ENCODE measurements around the gene OSBPL3. TPM values are rescaled to one million over a fixed set of nuclear protein-coding genes. Genes with fewer than 3 reads are reported as not detected.

The OSBPL3 gene
- polyA plus RNA-seq, 1 donor from 2014 or later: 0.26 TPM

DNA sequence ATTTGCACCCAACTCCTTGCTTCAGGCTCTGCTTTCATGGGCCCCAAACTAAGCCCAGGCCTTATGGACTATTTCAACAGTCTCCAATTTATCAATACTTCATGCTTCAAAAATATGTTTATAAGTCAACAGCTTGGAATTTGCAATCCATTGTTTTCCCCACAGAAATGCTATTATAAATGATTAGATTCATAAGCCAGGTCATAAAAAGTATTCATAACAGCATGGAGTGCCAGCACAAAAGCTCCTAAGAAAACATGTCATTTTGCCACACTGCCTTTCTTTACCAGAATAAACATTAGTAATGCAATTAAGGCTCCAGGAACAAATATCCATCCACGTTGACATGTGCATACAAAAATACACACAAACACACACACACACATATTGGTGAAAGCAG lies 30.1 kb downstream of the OSBPL3 start:
- Histone ChIP-seq H3K27me3 (ENCODE audit: insufficient read depth, low read depth, low read length) (no peaks in the 10 kb centered on the region), H4K20me1 (ENCODE audit: insufficient read depth) (no peaks in the 10 kb centered on the region), H3K4me2 (ENCODE audit: low read length) (no peak overlapping the region), H2AFZ (ENCODE audit: low read depth, low read length) (no peak overlapping the region), H3K4me3 (ENCODE audit: low read length) (no peak overlapping the region), H3K36me3 (ENCODE audit: insufficient read depth, low read length) (no peaks in the 10 kb centered on the region), H3K9me2 (ENCODE audit: insufficient read depth, low read length) (no peaks in the 10 kb centered on the region), H3K9ac (ENCODE audit: low read length) (no peak overlapping the region), H3K27ac (ENCODE audit: low read length) (no peak overlapping the region), H3K9me3 (ENCODE audit: low read length) (no peaks in the 10 kb centered on the region), H3F3A (ENCODE audit: insufficient read depth, low read length, poor library complexity, severe bottlenecking) (no peaks in the 10 kb centered on the region), H3K79me2 (replicated peaks; ENCODE audit: insufficient read depth, low read length) (no peaks in the 10 kb centered on the region)
- no peak for TF ChIP-seq EZH2 (IDR thresholded peaks at IDR 0.05; ENCODE audit: borderline replicate concordance, insufficient read depth, low read length, poor library complexity, severe bottlenecking)
- TF ChIP-seq, protein P1, sequence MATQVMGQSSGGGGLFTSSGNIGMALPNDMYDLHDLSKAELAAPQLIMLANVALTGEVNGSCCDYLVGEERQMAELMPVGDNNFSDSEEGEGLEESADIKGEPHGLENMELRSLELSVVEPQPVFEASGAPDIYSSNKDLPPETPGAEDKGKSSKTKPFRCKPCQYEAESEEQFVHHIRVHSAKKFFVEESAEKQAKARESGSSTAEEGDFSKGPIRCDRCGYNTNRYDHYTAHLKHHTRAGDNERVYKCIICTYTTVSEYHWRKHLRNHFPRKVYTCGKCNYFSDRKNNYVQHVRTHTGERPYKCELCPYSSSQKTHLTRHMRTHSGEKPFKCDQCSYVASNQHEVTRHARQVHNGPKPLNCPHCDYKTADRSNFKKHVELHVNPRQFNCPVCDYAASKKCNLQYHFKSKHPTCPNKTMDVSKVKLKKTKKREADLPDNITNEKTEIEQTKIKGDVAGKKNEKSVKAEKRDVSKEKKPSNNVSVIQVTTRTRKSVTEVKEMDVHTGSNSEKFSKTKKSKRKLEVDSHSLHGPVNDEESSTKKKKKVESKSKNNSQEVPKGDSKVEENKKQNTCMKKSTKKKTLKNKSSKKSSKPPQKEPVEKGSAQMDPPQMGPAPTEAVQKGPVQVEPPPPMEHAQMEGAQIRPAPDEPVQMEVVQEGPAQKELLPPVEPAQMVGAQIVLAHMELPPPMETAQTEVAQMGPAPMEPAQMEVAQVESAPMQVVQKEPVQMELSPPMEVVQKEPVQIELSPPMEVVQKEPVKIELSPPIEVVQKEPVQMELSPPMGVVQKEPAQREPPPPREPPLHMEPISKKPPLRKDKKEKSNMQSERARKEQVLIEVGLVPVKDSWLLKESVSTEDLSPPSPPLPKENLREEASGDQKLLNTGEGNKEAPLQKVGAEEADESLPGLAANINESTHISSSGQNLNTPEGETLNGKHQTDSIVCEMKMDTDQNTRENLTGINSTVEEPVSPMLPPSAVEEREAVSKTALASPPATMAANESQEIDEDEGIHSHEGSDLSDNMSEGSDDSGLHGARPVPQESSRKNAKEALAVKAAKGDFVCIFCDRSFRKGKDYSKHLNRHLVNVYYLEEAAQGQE (IDR thresholded peaks at IDR 0.05; ENCODE audit: borderline replicate concordance): no peak
- no peak for TF ChIP-seq POLR2AphosphoS5 (IDR thresholded peaks at IDR 0.05)
- TF ChIP-seq TAF1 (IDR thresholded peaks at IDR 0.05; ENCODE audit: low read depth): no peak
- no peak for TF ChIP-seq MXI1 (conservative IDR thresholded peaks at IDR 0.05; ENCODE audit: poor library complexity, severe bottlenecking)
- TF ChIP-seq, protein P2, sequence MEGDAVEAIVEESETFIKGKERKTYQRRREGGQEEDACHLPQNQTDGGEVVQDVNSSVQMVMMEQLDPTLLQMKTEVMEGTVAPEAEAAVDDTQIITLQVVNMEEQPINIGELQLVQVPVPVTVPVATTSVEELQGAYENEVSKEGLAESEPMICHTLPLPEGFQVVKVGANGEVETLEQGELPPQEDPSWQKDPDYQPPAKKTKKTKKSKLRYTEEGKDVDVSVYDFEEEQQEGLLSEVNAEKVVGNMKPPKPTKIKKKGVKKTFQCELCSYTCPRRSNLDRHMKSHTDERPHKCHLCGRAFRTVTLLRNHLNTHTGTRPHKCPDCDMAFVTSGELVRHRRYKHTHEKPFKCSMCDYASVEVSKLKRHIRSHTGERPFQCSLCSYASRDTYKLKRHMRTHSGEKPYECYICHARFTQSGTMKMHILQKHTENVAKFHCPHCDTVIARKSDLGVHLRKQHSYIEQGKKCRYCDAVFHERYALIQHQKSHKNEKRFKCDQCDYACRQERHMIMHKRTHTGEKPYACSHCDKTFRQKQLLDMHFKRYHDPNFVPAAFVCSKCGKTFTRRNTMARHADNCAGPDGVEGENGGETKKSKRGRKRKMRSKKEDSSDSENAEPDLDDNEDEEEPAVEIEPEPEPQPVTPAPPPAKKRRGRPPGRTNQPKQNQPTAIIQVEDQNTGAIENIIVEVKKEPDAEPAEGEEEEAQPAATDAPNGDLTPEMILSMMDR (IDR thresholded peaks at IDR 0.05; ENCODE audit: poor library complexity, severe bottlenecking): no peak

DNA sequence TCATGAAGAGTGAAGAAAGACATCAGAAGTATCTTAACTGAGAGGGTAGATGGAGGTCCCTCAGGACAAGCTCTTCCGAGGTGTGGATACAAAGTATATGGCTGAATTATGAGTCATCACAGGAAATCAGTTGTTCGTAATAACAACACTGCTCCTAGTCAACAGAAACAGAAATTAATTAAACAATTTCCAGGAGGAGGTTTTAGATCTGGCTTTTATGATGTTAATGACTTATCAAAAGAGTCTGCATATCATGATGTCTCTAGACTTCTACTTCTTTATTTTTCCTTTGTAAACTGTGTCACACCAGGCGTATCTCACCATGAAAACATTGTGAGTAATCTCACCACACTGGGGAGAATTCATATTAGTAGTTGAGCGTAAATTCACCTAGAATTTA lies 31.2 kb downstream of the OSBPL3 start:
- no peaks in the 10 kb centered on the region for H4K20me1 ChIP-seq (ENCODE audit: insufficient read depth)
- no peaks in the 10 kb centered on the region for H3K27me3 ChIP-seq (ENCODE audit: insufficient read depth, low read depth, low read length)
- no peak overlapping the region for H3K27ac ChIP-seq (ENCODE audit: low read length)
- no peaks in the 10 kb centered on the region for H3F3A ChIP-seq (ENCODE audit: insufficient read depth, low read length, poor library complexity, severe bottlenecking)
- no peaks in the 10 kb centered on the region for H3K9me3 ChIP-seq (ENCODE audit: low read length)
- TF ChIP-seq MXI1 (conservative IDR thresholded peaks at IDR 0.05; ENCODE audit: poor library complexity, severe bottlenecking) (no peak), EP300 (conservative IDR thresholded peaks at IDR 0.05; ENCODE audit: poor library complexity, severe bottlenecking) (no peak)
- no peaks in the 10 kb centered on the region for H3K79me2 ChIP-seq (replicated peaks; ENCODE audit: insufficient read depth, low read length)
- H3K4me3 ChIP-seq (ENCODE audit: low read length): no peak overlapping the region
- no peak overlapping the region for H3K9ac ChIP-seq (ENCODE audit: low read length)
- H2AFZ ChIP-seq (ENCODE audit: low read depth, low read length): no peak overlapping the region
- H3K4me2 ChIP-seq (ENCODE audit: low read length): no peak overlapping the region
- H3K36me3 ChIP-seq (ENCODE audit: insufficient read depth, low read length): no peaks in the 10 kb centered on the region
- no peaks in the 10 kb centered on the region for H3K9me2 ChIP-seq (ENCODE audit: insufficient read depth, low read length)

DNA sequence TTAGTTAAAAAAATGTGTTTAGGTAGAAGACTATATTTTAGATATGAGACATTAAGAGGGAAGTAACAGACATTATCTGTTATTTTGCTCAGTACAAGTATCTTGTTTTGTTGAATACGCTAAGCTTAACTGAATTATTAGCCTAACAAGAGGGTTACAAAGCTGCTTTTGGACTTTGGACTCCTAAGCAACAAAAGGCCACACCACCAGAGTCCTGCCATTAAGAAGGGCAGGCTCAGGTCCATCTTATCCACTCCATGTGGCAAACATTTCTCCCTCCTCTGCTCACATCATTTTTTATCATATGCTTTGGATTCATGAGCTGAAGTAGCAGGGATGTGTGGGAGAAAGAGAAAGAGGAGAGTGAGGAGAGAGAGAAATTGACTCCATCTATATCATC lies 33.5 kb downstream of the OSBPL3 start:
- no peak overlapping the region for H3K9ac ChIP-seq (ENCODE audit: low read length)
- no peak overlapping the region for H3K27ac ChIP-seq (ENCODE audit: low read length)
- H2AFZ ChIP-seq (ENCODE audit: low read depth, low read length): no peak overlapping the region
- H3K4me2 ChIP-seq (ENCODE audit: low read length): no peak overlapping the region
- H3K4me3 ChIP-seq (ENCODE audit: low read length): no peak overlapping the region
- no peaks in the 10 kb centered on the region for H3K9me3 ChIP-seq (ENCODE audit: low read length)
- no peaks in the 10 kb centered on the region for H3F3A ChIP-seq (ENCODE audit: insufficient read depth, low read length, poor library complexity, severe bottlenecking)
- no peaks in the 10 kb centered on the region for H4K20me1 ChIP-seq (ENCODE audit: insufficient read depth)
- no peaks in the 10 kb centered on the region for H3K79me2 ChIP-seq (replicated peaks; ENCODE audit: insufficient read depth, low read length)
- no peaks in the 10 kb centered on the region for H3K36me3 ChIP-seq (ENCODE audit: insufficient read depth, low read length)
- H3K9me2 ChIP-seq (ENCODE audit: insufficient read depth, low read length): no peaks in the 10 kb centered on the region
- H3K27me3 ChIP-seq (ENCODE audit: insufficient read depth, low read depth, low read length): no peaks in the 10 kb centered on the region
- TF ChIP-seq, protein P2 (IDR thresholded peaks at IDR 0.05; ENCODE audit: poor library complexity, severe bottlenecking): no peak
- no peak for TF ChIP-seq EZH2 (IDR thresholded peaks at IDR 0.05; ENCODE audit: borderline replicate concordance, insufficient read depth, low read length, poor library complexity, severe bottlenecking)
- no peak for TF ChIP-seq RAD21 (conservative IDR thresholded peaks at IDR 0.05)
- TF ChIP-seq, protein P1 (IDR thresholded peaks at IDR 0.05; ENCODE audit: borderline replicate concordance): no peak
- no peak for TF ChIP-seq SMC3 (conservative IDR thresholded peaks at IDR 0.05; ENCODE audit: poor library complexity)
- no peak for TF ChIP-seq POLR2AphosphoS5 (IDR thresholded peaks at IDR 0.05)
- no peak for TF ChIP-seq EP300 (conservative IDR thresholded peaks at IDR 0.05; ENCODE audit: poor library complexity, severe bottlenecking)
- no peak for TF ChIP-seq MXI1 (conservative IDR thresholded peaks at IDR 0.05; ENCODE audit: poor library complexity, severe bottlenecking)
- TF ChIP-seq TAF1 (IDR thresholded peaks at IDR 0.05; ENCODE audit: low read depth): no peak

All from neural cell (in vitro differentiated cells).